Stimulated activated CD8-positive, alpha-beta memory T cell treated with anti-CD3 and anti-CD28 coated beads, Interleukin-15, amount 100 ng/mL, for 4 hours (primary cell): Measurements from ENCODE around the gene FAM120B.
A peak's percentile ranks its signal among the peaks of the same experiment; 100 is the strongest.
"Not testable (repeated sequence)": the region's sequence is repeated elsewhere in the genome, so short reads cannot be mapped to it uniquely, and the experiment has no call there.

Experiments
- DNase-seq, 2 donors: peaks; one replicate each; pipeline ENCODE4 v3.0.0-alpha.2; 2020; ENCODE audit warnings: low read depth in 2 of 2

The FAM120B gene, protein sequence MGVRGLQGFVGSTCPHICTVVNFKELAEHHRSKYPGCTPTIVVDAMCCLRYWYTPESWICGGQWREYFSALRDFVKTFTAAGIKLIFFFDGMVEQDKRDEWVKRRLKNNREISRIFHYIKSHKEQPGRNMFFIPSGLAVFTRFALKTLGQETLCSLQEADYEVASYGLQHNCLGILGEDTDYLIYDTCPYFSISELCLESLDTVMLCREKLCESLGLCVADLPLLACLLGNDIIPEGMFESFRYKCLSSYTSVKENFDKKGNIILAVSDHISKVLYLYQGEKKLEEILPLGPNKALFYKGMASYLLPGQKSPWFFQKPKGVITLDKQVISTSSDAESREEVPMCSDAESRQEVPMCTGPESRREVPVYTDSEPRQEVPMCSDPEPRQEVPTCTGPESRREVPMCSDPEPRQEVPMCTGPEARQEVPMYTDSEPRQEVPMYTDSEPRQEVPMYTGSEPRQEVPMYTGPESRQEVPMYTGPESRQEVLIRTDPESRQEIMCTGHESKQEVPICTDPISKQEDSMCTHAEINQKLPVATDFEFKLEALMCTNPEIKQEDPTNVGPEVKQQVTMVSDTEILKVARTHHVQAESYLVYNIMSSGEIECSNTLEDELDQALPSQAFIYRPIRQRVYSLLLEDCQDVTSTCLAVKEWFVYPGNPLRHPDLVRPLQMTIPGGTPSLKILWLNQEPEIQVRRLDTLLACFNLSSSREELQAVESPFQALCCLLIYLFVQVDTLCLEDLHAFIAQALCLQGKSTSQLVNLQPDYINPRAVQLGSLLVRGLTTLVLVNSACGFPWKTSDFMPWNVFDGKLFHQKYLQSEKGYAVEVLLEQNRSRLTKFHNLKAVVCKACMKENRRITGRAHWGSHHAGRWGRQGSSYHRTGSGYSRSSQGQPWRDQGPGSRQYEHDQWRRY

DNA sequence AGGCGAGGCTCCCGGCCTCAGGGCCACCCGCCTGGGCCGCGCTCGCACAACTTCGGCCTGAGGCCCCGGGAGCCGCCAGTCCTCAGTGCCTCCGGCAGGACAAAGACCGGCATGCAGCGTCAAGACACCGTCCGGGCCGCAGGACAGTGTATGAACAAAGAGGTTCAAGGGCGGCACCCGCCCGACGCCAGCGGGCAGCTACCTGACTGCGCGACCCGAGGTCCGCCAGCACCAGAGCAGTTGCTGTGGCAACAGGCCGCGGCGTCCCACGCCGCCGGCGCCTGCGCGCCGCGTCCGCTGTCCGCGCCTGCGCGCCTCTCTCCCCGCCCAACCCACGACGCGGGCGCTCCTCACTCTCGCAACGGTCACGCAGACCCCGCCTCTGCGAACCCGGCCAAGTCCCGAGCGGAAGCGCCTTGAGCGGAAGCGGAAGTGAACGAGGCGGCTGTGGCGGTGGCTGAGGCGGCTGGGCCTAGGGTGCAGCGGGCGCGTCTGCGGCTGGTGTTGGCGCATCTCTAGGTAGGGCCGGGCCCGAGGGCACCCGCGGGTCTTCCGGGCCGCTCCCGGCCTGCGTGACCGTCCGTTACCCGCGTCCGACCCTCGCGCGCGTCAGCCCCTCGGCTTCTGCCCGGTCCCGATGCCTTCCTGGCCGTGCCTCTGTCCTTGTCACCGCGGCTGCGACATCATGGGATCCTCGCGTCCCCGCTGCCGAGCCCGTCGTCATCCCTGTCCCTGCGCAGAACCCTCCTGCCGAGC, at the start of gene FAM120B:
Gene FAM120B, plus strand, starts transcription at position 435 of the 756 bp plus-strand sequence. CDS start 10,633 bp downstream, outside the sequence.
- DNase-seq, result peak; percentile 92 to 95

DNA sequence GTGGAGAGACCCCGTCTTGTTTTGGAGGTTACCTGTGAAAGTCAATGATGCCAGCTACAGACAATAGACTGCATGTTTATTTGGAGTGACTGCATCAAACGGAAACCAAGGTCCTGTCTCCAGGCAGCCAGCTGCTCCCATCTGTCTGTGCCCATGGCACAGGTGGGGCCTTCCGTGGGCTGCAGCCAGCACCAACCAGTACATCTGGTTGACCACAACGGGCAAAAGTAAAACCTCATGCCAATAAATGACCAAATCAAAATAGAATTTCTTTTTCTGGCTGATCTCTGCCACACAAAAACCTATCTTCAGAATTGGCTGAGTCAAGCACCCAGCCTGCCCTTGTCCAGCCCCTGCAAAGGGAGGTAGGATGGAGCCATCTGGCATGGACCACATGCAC, 49.2 kb upstream of the FAM120B start:
- no peak for DNase-seq

DNA sequence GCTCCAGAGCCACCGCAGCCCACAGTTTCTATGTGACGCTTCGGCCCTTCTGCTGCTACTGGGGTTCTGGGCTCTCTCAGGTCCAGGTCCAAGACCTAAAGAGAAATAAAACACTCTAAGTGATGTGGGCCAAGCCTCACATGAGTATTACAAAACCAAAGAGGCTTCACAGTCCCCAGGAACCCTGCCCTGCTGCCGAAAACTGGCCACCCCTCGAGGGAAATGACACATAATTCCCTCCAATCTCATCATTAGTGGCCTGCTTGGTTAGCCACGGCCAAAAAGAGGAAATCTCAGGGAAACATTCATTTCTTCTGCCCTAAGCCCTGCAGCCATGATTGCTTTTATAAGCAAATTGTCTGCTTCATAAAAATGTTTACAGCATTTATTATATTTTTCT, 48.2 kb upstream of the FAM120B start:
- no peak for DNase-seq

DNA sequence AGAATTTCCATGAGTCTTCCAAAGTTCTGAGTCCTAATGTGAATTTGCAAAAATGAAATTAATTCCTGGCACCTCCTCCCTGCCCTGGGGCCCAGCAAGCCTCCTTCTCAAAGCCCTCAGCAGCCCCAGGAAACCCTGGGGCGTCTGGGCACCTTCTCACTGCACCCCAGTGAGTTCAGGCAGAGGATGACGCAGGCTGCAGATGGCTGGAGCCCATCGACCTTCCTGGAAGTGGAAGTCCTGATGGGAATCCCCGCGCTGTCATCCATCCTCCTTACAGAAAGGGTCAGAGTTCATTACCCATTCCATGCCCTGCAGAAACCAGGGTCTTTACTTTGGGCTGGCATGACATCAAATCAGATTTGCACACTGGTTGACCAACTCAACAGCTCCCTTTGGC, 47.3 kb upstream of the FAM120B start:
- DNase-seq, result no peak

DNA sequence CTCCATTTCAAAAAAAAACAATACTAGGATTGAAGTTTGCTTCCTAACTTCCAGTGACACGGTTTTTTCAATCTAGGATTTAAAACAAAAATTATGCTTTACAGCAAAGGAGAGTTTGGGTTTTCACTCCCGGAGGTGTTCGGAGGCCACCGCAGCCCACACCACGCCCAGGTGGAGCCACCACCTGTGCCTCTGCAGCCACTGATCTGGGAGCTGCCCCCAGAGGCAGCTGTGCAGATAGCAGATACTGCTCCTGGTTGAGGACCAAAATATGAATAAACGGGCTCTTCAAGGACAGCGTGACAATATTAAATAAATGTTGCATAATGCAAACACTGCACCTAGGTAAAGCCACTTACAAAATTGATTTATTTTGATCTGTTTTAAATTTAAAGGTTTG, 45.9 kb upstream of the FAM120B start:
- no peak for DNase-seq

DNA sequence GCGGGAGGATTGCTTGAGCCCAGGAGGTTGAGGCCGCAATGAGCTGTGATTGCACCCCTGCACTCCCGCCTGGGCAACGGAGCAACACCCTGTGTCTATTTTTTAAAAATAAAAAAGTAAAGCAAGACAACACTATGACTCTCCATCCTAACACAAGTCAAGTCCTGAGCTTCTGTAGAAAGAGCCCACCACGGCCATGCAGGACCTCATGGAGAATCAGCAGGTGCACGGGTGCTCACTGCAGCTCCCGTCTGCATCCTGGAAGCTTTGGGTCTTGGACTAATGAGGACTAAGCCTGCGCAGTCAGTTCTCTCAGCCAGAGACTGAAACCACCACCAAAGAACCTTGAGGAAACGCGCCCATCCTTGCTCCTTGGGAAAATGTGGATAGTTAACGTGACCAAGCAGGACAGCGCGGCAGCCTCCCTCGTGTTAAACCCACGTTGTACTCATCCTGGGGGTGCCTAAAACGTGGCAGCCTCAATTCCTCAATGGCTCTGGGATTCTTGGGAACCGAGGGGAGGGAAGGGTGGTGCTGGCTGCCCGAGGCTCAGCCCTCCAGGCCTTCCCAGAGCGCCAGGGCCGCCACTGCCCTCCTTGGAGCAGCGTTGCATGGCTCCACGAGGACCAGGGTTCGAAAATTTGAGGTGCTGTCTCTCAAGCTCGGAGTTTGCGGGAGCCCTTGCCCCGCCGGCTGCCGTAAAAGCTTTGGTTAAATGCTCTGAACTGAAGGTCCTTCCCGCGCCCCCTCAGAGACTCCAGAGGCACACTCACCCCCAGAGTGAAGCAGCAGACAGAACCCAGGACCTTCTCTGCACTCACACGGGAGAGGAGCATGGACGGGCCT, 44.7 kb upstream of the FAM120B start:
- DNase-seq, result no peak

DNA sequence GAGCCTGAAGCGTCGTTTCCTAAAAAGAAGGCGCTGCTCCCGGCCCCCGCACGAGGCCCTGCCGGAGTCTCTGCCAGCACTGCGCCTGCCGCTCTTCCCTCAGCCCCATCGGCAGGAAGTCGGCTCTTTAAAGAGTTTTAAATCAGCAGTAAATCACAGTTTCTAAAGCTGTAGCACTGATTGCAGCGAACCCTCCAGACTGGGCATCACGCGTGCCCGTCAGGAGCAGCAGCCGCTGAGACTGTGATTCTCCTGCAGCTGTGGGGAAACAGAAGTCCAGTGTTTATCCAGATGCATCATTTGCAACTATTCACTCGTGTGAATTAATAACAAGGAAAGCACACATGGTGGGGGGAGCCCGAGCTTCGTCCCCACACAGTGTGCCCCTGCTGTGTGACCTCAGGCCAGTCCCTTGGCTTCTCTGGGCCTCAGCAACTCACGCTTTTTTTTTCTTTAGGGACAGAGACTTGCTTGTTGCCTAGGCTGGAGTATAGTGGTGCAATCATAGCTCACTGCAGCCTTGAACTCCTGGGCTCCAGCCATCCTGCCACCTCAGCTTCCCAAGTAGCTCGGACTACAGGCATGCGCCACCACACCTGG, 44.0 kb upstream of the FAM120B start:
- DNase-seq, result no peak

DNA sequence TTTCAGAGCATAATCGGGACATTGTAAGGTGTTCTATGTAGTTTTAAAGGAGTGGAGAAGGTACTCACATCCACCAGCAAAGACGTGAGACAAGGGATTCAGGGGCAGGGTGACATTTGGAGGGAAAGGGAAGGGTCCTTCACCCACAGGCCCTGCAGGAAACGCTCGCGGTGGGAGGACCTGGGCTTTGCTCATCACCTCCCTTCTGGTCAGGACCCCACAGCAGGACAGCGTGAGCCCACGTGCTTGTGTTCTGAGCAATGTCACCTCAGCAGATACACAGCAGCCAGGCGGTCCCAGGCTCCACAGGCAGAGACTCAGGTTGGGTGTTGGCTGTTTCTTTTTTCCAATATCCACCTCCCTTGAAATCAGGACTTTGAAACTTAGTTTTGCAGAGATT, 43.1 kb upstream of the FAM120B start:
- no peak for DNase-seq

DNA sequence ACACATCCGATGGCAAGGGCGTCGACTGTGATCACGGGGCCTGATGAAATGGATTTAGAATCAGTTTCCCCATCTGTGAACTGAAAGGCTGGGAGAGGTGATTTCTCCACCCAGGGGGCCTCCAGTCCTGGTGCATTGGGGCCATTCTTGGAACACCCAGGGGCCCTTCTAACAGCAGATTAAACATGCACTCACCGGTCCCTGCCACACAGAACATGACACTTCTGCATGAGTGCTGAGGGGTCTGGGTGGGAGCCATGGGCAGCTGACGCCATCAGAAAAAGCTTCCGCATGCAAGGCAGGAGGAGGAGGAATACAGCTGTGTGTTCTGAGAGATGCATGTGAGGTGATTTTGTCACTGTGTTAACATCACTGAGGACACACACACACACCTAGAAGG, 42.5 kb upstream of the FAM120B start:
- DNase-seq, result no peak

DNA sequence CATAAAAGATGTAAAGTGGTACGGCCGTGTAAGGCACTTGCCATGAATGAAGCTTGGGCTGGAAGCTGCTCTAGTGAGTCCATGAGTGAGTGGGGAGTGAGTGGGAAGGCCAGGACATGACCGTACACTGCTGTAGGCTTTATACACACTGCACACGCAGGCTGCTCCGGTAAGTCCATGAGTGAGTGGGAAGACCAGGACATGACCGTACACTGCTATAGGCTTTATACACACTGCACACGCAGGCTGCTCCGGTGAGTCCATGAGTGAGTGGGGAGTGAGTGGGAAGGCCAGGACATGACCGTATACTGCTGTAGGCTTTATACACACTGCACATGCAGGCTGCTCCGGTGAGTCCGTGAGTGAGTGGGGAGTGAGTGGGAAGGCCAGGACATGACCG, 41.9 kb upstream of the FAM120B start:
- DNase-seq, result not testable (repeated sequence)

DNA sequence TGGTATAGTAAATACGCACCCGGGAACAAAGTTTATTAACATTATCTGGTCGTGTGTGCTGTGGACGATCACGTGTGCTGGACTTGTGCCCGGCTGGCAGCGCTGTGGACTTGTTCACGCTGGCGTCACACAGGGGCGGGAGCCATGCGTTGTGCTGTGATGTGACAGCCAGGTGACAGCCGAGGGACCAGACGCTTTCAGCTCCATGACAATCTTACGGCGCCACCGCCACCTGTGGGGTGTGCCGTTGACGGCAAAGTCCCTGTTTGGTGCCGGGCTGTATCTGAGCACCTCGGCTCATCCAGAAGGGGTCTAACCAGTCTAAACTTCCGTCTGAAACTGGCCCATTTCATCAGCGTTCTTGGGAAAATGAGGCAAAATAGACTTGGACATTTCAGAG, 40.9 kb upstream of the FAM120B start:
- no peak for DNase-seq

DNA sequence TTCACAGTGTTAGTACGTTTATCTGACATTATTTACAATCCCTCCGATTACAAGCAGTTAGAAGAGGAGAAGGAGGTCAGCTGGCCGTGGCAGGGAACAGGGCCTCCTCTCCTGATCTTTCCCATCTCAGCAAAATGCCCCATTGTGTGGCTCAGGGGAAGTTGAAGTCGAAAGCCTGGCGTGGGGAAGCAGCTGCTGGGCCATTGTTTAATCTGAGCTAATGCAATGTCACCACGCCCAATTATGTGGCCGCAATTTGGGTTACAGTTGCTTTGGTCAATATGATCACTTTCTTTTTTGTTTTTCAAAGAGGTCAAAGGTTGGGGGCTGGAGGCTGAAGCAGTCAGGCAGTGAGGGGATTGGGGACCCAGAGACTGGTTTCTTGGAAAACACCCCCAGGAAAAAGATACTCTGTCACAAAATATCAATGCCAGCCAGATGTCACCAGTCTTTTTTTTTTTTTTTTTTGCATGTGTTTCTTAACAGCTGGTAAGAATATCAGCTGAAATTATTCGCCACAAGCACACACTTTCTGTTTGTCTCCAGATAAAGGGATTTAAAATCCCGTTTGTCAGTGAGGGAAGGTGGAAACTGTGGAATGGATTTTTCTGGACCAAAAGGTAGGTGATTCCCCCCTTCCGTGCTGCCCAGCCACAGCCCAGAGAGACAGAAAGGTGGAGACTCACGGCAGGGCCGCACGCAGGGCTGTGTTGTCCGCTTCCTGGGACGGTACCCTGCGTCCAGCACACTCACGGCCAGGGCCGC, 40.3 kb upstream of the FAM120B start:
- DNase-seq, result no peak

DNA sequence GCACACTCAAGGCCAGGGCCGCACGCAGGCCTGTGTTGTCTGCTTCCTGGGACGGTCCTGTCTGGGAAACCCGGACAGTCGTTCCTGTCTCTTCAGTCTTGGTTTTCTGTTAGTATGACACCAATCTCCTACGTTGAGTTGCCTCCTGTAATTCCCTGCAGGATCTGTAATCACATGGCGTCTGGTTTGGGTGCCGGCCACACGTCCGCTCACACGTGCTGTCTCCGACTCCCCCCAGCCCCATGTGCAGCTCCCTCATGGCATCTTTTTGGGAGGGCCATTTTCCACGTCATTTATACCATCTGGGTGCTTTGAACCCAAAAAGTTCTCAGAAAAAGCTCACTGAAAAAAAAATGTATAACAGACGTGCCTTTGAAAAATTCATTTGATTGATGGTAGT, 38.9 kb upstream of the FAM120B start:
- no peak for DNase-seq

DNA sequence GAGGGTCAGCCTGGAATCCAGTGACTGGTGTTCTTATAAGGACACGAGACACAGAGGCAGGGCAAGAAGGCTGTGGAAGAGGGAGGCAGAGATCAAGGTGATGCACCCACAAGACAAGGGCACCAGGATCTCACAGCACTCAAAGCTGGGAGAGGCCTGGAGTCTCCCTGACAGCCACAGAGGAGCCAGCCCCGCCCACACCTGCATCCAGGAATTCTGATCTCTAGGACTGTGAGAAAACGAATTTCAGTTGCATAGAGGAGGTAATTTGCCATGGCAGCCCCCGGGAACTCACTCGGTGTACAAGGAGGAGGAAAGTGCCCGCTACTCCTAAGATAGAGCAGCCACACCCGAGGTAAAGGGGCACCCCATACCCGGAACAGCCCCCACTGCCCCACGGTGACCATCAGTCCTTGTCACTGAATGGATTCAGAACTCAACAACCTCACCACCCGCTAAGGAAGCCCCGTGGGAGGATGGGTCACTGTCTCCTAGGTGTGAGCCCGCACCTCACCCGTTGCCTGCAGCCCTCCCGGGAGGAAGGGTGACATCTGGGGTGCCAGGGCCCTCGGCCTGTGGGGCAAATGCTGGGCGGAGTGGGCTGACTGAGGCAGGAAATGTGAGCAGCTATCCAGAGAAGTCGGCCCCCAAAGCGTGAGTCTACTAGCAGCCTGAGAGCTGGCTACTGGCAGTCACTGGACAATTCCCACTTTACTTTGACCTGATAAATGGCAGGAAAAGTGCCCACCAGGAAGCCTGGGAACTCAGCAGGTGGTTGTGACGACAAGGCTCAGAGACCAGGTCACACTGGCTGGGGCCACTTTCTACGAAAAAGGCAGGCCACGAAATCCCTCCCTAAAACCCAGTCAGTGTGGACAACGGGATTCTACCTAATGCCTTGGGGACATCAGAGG, 38.1 kb upstream of the FAM120B start:
- no peak for DNase-seq

DNA sequence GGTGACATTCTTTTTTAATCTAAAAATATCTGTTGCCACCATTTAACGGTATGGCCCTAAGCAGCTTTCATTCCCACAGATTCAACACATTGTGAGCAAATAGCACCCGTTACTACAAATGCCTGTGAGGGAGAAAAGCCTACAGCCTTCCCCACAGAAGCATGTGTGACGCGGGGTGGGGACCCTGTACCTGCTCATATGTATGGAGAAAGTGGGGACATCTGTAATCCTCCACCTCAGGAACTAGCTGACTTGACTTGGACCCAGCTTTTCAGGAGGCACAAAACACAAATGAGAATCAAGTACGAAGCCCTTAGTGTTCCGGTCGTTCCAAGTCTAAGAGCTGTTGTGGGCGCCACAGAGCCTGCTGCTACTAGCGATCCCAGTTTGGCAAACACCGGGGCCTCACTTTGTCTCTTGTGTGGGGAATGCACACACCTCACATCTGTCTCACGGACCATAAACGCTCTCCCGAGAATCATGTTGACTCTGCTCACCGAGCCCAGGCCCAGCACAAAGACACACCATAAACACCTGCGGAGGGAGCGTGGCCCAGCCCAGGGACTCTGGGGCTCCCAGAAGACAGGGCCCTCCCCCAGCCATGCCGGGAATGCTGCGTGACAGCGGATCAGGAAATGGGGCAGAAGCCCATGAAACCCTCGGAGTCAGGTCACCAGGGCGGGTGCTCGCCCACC, 37.3 kb upstream of the FAM120B start:
- DNase-seq, result no peak

DNA sequence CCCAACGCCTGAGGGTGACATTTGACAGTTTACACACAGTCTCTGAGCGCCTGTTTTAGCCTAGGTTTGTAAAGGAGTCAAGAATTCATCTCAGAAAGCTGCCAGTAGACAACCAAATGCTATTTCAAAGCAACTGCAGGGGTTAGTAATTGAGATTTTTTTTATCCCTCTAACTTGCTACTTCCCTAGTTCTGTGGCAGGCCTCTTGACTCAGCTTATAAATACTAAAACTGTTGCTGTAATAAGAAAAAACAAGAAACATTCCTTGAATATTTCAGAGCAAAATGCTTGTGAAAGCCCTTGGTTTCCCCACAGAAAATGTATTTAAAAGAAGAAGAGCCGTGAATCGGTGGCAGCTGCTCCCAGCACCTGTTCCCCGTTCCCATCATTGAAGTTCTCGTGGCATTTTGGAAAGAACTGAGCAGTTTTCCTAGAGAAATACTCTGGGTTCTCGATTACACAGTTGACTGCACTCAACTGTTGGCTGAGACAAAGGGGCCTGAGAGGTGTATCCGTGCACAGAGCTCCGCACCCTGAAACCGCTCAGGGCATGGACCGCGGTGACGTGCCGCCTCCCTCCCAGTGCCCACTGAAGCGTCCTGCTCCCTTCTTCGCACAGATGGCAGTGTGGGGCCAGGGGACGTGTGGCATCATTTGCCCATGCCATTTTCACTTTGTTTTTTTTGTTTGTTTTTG, 36.6 kb upstream of the FAM120B start:
- no peak for DNase-seq

DNA sequence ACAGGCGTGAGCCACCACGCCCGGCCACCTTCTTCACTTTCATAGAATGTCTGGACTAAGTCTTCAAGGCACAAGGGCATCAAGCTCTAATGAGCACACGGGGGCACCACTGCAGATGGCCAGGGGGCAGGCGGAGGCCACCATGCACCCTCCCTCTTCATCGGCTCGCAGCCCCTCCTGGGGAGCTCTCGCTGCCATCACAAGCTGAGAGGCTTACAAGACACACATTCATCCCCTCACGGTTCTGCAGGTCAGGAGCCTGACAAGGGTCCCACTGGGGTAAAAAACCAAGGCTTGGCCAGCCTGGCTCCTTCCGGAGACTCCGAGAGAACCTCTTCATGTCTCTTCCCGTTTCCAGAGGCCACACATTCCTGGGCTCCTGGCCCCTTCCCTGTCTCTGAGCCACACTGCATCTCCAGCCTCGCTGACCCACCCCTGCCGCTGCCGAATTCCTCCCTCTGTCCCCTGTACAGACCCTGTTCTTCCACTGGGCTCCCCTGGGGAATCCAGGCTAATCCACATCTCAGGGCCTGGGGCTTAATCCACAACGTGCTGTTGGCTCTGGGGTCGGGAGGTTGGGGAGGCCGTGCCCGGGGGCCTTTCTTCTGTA, 35.5 kb upstream of the FAM120B start:
- no peak for DNase-seq
